K562 (cell line): ENCODE measurements around the gene TBC1D5. TPM values are rescaled to one million over a fixed set of nuclear protein-coding genes. Genes with fewer than 3 reads are reported as not detected.
A peak's percentile ranks its signal among the peaks of the same experiment; 100 is the strongest.

Experiments used
- BACH1 ChIP-seq: fragments of 200-800 bp; sonication (Bioruptor generic); IDR thresholded peaks from 2 replicates; pipeline ENCODE4 v1.6.1; 2016; ENCODE audit warnings: missing genetic modification characterization, missing compliant biosample characterization
- CUX1 ChIP-seq: fragments of 200-800 bp; sonication (Bioruptor generic); IDR thresholded peaks from 2 replicates; pipeline ENCODE4 v1.6.1; 2016; ENCODE audit warnings: missing genetic modification characterization, missing compliant biosample characterization
- FOXK1 ChIP-seq: sonication (generic); formaldehyde crosslinking; IDR thresholded peaks from 2 replicates; pipeline ENCODE4 v1.8.0; 2022; ENCODE audit warnings: missing genetic modification reagents, mild to moderate bottlenecking, borderline replicate concordance
- GABPB2 ChIP-seq: fragments of 250-450 bp; sonication (Bioruptor Pico); conservative IDR thresholded peaks from 2 replicates; pipeline ENCODE4 v1.5.1; 2021; ENCODE audit warnings: mild to moderate bottlenecking
- HNRNPH1 ChIP-seq: fragments of 200-400 bp; formaldehyde crosslinking; optimal IDR thresholded peaks from 2 replicates; pipeline ENCODE3; 2017; ENCODE audit warnings: low read depth, mild to moderate bottlenecking, low read length, moderate library complexity
- MCM7 ChIP-seq, 2 experiments: fragments of 450-650 bp; IDR thresholded peaks; 2 replicates each; pipeline ENCODE4 v1.6.1; 2016 to 2018
- MTF1 ChIP-seq: fragments of 250-450 bp; sonication (Bioruptor Pico); IDR thresholded peaks from 2 replicates; pipeline ENCODE4 v1.9.0; 2021; ENCODE audit warnings: moderate library complexity, mild to moderate bottlenecking, inconsistent platforms, borderline replicate concordance
- PHF21A ChIP-seq: fragments of 450-650 bp; IDR thresholded peaks from 2 replicates; pipeline ENCODE4 v1.6.1; 2017; ENCODE audit warnings: low read depth, borderline replicate concordance
- SRSF9 ChIP-seq: fragments of 200-400 bp; formaldehyde crosslinking; IDR thresholded peaks from 2 replicates; pipeline ENCODE4 v1.6.1; 2017; ENCODE audit warnings: low read depth, low read length, borderline replicate concordance
- STAT5B ChIP-seq: fragments of 250-450 bp; sonication (Bioruptor Pico); IDR thresholded peaks from 2 replicates; pipeline ENCODE4 v1.8.0; 2021; ENCODE audit warnings: mild to moderate bottlenecking, inconsistent platforms
- THAP7 ChIP-seq: fragments of 250-450 bp; sonication (Bioruptor Pico); IDR thresholded peaks from 2 replicates; pipeline ENCODE4 v1.5.0; 2021
- ZNF41 ChIP-seq: fragments of 250-450 bp; sonication (Bioruptor Pico); conservative IDR thresholded peaks from 2 replicates; pipeline ENCODE4 v1.4.0; 2020; ENCODE audit warnings: mild to moderate bottlenecking
- ZNF551 ChIP-seq: fragments of 250-450 bp; sonication (Bioruptor Pico); IDR thresholded peaks from 2 replicates; pipeline ENCODE4 v1.5.0; 2021; ENCODE audit warnings: mild to moderate bottlenecking, moderate library complexity
- ZNF668 ChIP-seq: fragments of 250-450 bp; sonication (Bioruptor Pico); IDR thresholded peaks from 2 replicates; pipeline ENCODE4 v1.8.0; 2022; ENCODE audit warnings: mild to moderate bottlenecking, inconsistent platforms
- polyA plus RNA-seq, 8 experiments: library from polyadenylated mRNA; depleted of rRNA in 4 of 8; stranded (reverse) in 5 of 8; unstranded in 3 of 8; fragments of >200 nt; fragmentation: Nextera tagmentation in 2 of 8; fragmentation: Illumina TruSeq in 1 of 8; extraction: Ambion mirVana in 2 of 8; extraction: Trizol in 1 of 8; gene quantifications; 2 replicates each; pipeline versions ENCODE4 v1.2.1 to v1.2.3, GENCODE V29; 2011 to 2014; ENCODE audit warnings: inconsistent platforms in 1 of 8, missing spikeins in 1 of 8
- total RNA-seq, 7 experiments: library from RNA; depleted of rRNA in 6 of 7; stranded (reverse); fragments of >200 nt in 6 of 7; fragmentation: Illumina TruSeq in 2 of 7; extraction: Trizol in 2 of 7; gene quantifications; 2 replicates each; pipeline versions ENCODE4 v1.2.1 to v1.2.3, GENCODE V29; 2011 to 2021; ENCODE audit warnings: low replicate concordance in 1 of 7
- TF ChIP-seq, protein P1 (sequence below): fragments of 450-650 bp; formaldehyde crosslinking; conservative IDR thresholded peaks from 2 replicates; pipeline ENCODE4 v1.4.0; 2022; ENCODE audit warnings: mild to moderate bottlenecking, missing genetic modification characterization

The TBC1D5 gene
- total and polyA plus RNA-seq, 9 of the 15 experiments (the other 6 are each of a cell fraction or from before 2014, with no cell fraction given), result 2.9 to 38.1 (median 25.6) TPM

DNA sequence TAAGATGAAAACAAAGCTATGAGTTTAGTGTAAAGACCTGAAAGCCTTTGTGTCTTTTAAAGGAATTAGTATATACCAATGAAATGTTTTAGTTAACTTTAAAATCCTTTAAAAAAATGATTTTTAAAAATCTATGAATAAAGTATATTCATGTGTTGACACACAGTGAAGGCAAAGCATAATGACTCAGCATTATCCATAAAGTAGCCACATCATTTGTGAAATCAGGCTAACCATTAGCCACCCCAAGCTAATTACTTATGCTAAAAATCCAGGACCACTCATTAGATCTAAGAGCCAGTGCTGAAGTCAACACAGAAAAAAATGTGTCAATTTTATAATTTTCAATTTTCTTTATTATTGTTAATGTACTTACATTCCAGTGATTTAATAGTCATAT is 310.2 kb downstream of the TBC1D5 start (continued):
- no peak for TF ChIP-seq MCM7 (IDR thresholded peaks at IDR 0.05)
- TF ChIP-seq FOXK1, result no peak
- TF ChIP-seq MTF1 (CRISPR knock-in tag), result no peak
- TF ChIP-seq BACH1 (tag), result peak; percentile 79; the same call in 1 of the 2 replicates
- no peak for TF ChIP-seq ZNF551 (CRISPR knock-in tag)
- no peak for TF ChIP-seq PHF21A
- TF ChIP-seq CUX1 (CRISPR knock-in tag), result no peak
- TF ChIP-seq ZNF668 (CRISPR knock-in tag), result no peak
- TF ChIP-seq GABPB2 (CRISPR knock-in tag), result no peak
- TF ChIP-seq STAT5B (CRISPR knock-in tag), result no peak
- no peak for TF ChIP-seq HNRNPH1
- TF ChIP-seq, protein P1, sequence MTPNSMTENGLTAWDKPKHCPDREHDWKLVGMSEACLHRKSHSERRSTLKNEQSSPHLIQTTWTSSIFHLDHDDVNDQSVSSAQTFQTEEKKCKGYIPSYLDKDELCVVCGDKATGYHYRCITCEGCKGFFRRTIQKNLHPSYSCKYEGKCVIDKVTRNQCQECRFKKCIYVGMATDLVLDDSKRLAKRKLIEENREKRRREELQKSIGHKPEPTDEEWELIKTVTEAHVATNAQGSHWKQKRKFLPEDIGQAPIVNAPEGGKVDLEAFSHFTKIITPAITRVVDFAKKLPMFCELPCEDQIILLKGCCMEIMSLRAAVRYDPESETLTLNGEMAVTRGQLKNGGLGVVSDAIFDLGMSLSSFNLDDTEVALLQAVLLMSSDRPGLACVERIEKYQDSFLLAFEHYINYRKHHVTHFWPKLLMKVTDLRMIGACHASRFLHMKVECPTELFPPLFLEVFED, result no peak
- TF ChIP-seq ZNF41 (CRISPR knock-in tag), result no peak
- no peak for TF ChIP-seq SRSF9
- no peak for TF ChIP-seq THAP7 (CRISPR knock-in tag)
